Osteocyte (in vitro differentiated cells): ENCODE measurements around the gene COL2A1. TPM values are rescaled to one million over a fixed set of nuclear protein-coding genes. Genes with fewer than 3 reads are reported as not detected.
A peak's percentile ranks its signal among the peaks of the same experiment; 100 is the strongest.

Experiments
- DNase-seq: peaks from one replicate; pipeline ENCODE4 v3.0.0; 2021; ENCODE audit warnings: mixed read lengths; ENCODE audit not compliant: unreplicated experiment; ENCODE audit errors: extremely low spot score
- H3K27ac Mint-ChIP-seq: one replicate; pipeline ENCODE4 v1.8.0; 2021; ENCODE audit warnings: mild to moderate bottlenecking, mixed read lengths; ENCODE audit not compliant: unreplicated experiment
- H3K27me3 Mint-ChIP-seq: one replicate; pipeline ENCODE4 v1.8.0; 2021; ENCODE audit warnings: mixed read lengths; ENCODE audit not compliant: unreplicated experiment
- H3K36me3 Mint-ChIP-seq: one replicate; pipeline ENCODE4 v1.8.0; 2021; ENCODE audit warnings: mixed read lengths; ENCODE audit not compliant: unreplicated experiment
- H3K4me1 Mint-ChIP-seq: one replicate; pipeline ENCODE4 v1.8.0; 2021; ENCODE audit warnings: mixed read lengths; ENCODE audit not compliant: unreplicated experiment
- H3K4me3 Mint-ChIP-seq: one replicate; pipeline ENCODE4 v1.8.0; 2021; ENCODE audit warnings: mild to moderate bottlenecking, moderate library complexity, mixed read lengths; ENCODE audit not compliant: unreplicated experiment
- H3K9me3 Mint-ChIP-seq: one replicate; pipeline ENCODE4 v1.8.0; 2021; ENCODE audit warnings: mixed read lengths; ENCODE audit not compliant: unreplicated experiment
- CTCF ChIP-seq: fragments of 200-600 bp; sonication (generic); IDR thresholded peaks from 2 replicates; pipeline ENCODE4 v1.5.0; 2021; ENCODE audit warnings: antibody characterized with exemption, mild to moderate bottlenecking, moderate library complexity
- total RNA-seq: library from RNA; stranded (reverse); gene quantifications from 2 replicates; pipeline ENCODE4 v1.2.1, GENCODE V29; 2021

The COL2A1 gene
- total RNA-seq, 1 donor from 2014 or later, result 0.70 TPM

GRCh38 chr12:47947341-47947740 lies 56.9 kb downstream of the COL2A1 start:
- Mint-ChIP-seq H3K27me3 (peaks cover 4% of the 10 kb centered on the region), H3K36me3 (no peaks in the 10 kb centered on the region), H3K9me3 (no peaks in the 10 kb centered on the region), H3K4me3 (no peak overlapping the region), H3K27ac (peak overlapping the region; percentile 88), H3K4me1 (peaks cover 37% of the 10 kb centered on the region)
- TF ChIP-seq CTCF, result no peak
- no peak for DNase-seq

GRCh38 chr12:47946413-47947323 lies 57.6 kb downstream of the COL2A1 start:
- Mint-ChIP-seq H3K4me3 (peak overlapping the region; percentile 44), H3K36me3 (no peaks in the 10 kb centered on the region), H3K4me1 (peaks cover 37% of the 10 kb centered on the region), H3K27ac (peak overlapping the region; percentile 88), H3K9me3 (no peaks in the 10 kb centered on the region), H3K27me3 (peaks cover 1% of the 10 kb centered on the region)
- no peak for TF ChIP-seq CTCF
- no peak for DNase-seq

GRCh38 chr12:47945341-47945728 lies 58.9 kb downstream of the COL2A1 start:
- Mint-ChIP-seq H3K27me3 (no peaks in the 10 kb centered on the region), H3K36me3 (no peaks in the 10 kb centered on the region), H3K4me1 (peaks cover 37% of the 10 kb centered on the region), H3K9me3 (no peaks in the 10 kb centered on the region), H3K27ac (no peak overlapping the region), H3K4me3 (no peak overlapping the region)
- no peak for TF ChIP-seq CTCF
- no peak for DNase-seq

GRCh38 chr12:47944685-47945340 lies 59.5 kb downstream of the COL2A1 start:
- Mint-ChIP-seq H3K27ac (no peak overlapping the region), H3K36me3 (no peaks in the 10 kb centered on the region), H3K9me3 (no peaks in the 10 kb centered on the region), H3K4me3 (no peak overlapping the region), H3K4me1 (peaks cover 37% of the 10 kb centered on the region), H3K27me3 (no peaks in the 10 kb centered on the region)
- no peak for TF ChIP-seq CTCF
- no peak for DNase-seq

- DNase-seq, result no peak
These were observed 60.5 kb downstream of the COL2A1 start for GRCh38 chr12:47943623-47944340.

More at GRCh38 chr12:47943623-47944340, 60.5 kb downstream of the COL2A1 start:
- no peak for TF ChIP-seq CTCF
- H3K9me3 Mint-ChIP-seq, result no peaks in the 10 kb centered on the region
- H3K27me3 Mint-ChIP-seq, result no peaks in the 10 kb centered on the region
- H3K4me1 Mint-ChIP-seq, result peaks cover 30% of the 10 kb centered on the region
- no peak overlapping the region for H3K27ac Mint-ChIP-seq
- no peak overlapping the region for H3K4me3 Mint-ChIP-seq
- no peaks in the 10 kb centered on the region for H3K36me3 Mint-ChIP-seq
